ENCODE measurements around the gene COBL. TPM values are rescaled to one million over a fixed set of nuclear protein-coding genes. Genes with fewer than 3 reads are reported as not detected.

COBL gene
- total and polyA plus RNA-seq, 9 of the 15 experiments (the other 6 are each of a cell fraction or from before 2014, with no cell fraction given), result 0.01 to 2.4 (median 0.09) TPM; not detected in 3

GRCh38 chr7:51303142-51303525 lies 13.5 kb downstream of the COBL start:
- WGBS (ENCODE audit: insufficient coverage, low coverage, missing lambda C conversion rate), result 6% methylated on average over 10 of the region's 10 CpGs
- no peaks in the 10 kb centered on the region for H3K36me3 ChIP-seq (ENCODE audit: control insufficient read depth, insufficient read depth, low read length)
- no peak overlapping the region for H3K9ac ChIP-seq (ENCODE audit: insufficient read depth in 1 of 2, low read depth in 2 of 2, low read length in 2 of 2)
- H3K79me2 ChIP-seq (ENCODE audit: control insufficient read depth, insufficient read depth, low read length), result no peaks in the 10 kb centered on the region
- in situ Hi-C loops (cut with MboI), result no loop called here
- no peaks in the 10 kb centered on the region for H3K9me3 ChIP-seq (replicated peaks; ENCODE audit: control insufficient read depth, insufficient read depth, low read depth, low read length)
- H3K9me1 ChIP-seq (ENCODE audit: control insufficient read depth, insufficient read depth, low read length), result no peaks in the 10 kb centered on the region
- H3K27me3 ChIP-seq (ENCODE audit: control insufficient read depth in 2 of 2, insufficient read depth in 2 of 2, low read length in 2 of 2), result peaks cover 20 to 64% of the 10 kb centered on the region in 2 experiments
- ATAC-seq (no peak), DNase-seq (ENCODE audit: extremely low read depth in 1 of 4, low spot score in 3 of 4) (no peak), FAIRE-seq (no peak)
- no peak overlapping the region for H3K4me3 ChIP-seq
- BruUV-seq (replicated peaks), result no TSS peak
- no peak overlapping the region for H3K27ac ChIP-seq (ENCODE audit: extremely low read depth, low read depth, low read length)
- ChIA-PET POLR2A (interaction anchor here (0.7 kb wide), 1 partner anchor 12 kb away, joined by 3 read pairs; no protein-coding TSS in a partner anchor), CTCF (ENCODE audit: low intra/inter-chr PET ratio) (no interaction called here)
- H3K4me2 ChIP-seq (ENCODE audit: insufficient read depth, low read length), result no peak overlapping the region
- intact Hi-C loops (cut with micrococcal nuclease), result no loop called here
- H4K20me1 ChIP-seq (replicated peaks; ENCODE audit: control insufficient read depth, insufficient read depth, low read length), result no peaks in the 10 kb centered on the region; the same call in 1 of the 2 replicates
- H3K4me1 ChIP-seq (replicated peaks in 1 of 2; ENCODE audit: control insufficient read depth in 2 of 2, insufficient read depth in 2 of 2, low read length in 2 of 2), result no peaks in the 10 kb centered on the region
- TF ChIP-seq E2F5 (CRISPR knock-in tag; IDR thresholded peaks at IDR 0.05), result no peak
- TF ChIP-seq NCOA1 (IDR thresholded peaks at IDR 0.05; ENCODE audit: low read depth), result no peak
- TF ChIP-seq, protein P1, sequence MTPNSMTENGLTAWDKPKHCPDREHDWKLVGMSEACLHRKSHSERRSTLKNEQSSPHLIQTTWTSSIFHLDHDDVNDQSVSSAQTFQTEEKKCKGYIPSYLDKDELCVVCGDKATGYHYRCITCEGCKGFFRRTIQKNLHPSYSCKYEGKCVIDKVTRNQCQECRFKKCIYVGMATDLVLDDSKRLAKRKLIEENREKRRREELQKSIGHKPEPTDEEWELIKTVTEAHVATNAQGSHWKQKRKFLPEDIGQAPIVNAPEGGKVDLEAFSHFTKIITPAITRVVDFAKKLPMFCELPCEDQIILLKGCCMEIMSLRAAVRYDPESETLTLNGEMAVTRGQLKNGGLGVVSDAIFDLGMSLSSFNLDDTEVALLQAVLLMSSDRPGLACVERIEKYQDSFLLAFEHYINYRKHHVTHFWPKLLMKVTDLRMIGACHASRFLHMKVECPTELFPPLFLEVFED (CRISPR knock-in tag; conservative IDR thresholded peaks at IDR 0.05), result no peak
- TF ChIP-seq POLR2AphosphoS2 (IDR thresholded peaks at IDR 0.05; ENCODE audit: low read length), result no peak
- no peak for TF ChIP-seq ARID1B (IDR thresholded peaks at IDR 0.05)
- TF ChIP-seq, protein P2, sequence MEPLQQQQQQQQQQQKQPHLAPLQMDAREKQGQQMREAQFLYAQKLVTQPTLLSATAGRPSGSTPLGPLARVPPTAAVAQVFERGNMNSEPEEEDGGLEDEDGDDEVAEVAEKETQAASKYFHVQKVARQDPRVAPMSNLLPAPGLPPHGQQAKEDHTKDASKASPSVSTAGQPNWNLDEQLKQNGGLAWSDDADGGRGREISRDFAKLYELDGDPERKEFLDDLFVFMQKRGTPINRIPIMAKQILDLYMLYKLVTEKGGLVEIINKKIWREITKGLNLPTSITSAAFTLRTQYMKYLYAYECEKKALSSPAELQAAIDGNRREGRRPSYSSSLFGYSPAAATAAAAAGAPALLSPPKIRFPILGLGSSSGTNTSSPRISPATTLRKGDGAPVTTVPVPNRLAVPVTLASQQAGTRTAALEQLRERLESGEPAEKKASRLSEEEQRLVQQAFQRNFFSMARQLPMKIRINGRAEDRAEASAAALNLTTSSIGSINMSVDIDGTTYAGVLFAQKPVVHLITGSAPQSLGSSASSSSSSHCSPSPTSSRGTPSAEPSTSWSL (CRISPR knock-in tag; IDR thresholded peaks at IDR 0.05; ENCODE audit: borderline replicate concordance), result no peak
- no peak overlapping the region for H2AFZ ChIP-seq (ENCODE audit: low read depth, low read length)
